ENCODE results near the gene CDON. TPM values are rescaled to one million over a fixed set of nuclear protein-coding genes. Genes with fewer than 3 reads are reported as not detected.

The CDON gene
- total RNA-seq, 2 experiments from 2014 or later, result 1.8 to 3.2 TPM

DNA sequence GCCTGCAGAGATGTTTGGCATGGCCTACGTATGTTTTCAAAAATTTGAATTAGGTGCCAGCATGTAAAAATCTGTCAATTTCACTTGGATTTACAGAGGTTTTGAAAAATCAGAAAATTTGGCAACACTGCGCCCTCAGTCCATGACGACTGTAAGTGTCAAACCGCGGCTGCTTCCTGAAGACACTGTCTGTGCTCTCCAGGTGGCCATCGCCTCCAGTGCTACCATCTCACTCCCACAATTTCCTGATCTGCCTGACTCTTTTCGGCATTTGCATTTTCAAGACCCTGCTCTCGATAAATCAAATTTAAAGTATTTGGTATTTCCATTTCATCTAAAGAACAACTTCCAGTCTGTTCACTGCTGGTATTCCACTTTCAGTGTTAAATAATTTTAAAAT is 82.2 kb downstream of the CDON start:
- Mint-ChIP-seq H3K4me3 (no peak overlapping the region), H3K9me3 (ENCODE audit: low read depth) (no peaks in the 10 kb centered on the region), H3K4me1 (no peaks in the 10 kb centered on the region), H3K27me3 (no peaks in the 10 kb centered on the region), H3K27ac (no peak overlapping the region), H3K36me3 (ENCODE audit: low read depth) (no peaks in the 10 kb centered on the region)
- ChIA-PET CTCF (no interaction called here), POLR2A (no interaction called here)
- intact Hi-C loops (cut with DNase I, micrococcal nuclease), result no loop called here
- ATAC-seq, result no peak
- DNase-seq, result no peak

DNA sequence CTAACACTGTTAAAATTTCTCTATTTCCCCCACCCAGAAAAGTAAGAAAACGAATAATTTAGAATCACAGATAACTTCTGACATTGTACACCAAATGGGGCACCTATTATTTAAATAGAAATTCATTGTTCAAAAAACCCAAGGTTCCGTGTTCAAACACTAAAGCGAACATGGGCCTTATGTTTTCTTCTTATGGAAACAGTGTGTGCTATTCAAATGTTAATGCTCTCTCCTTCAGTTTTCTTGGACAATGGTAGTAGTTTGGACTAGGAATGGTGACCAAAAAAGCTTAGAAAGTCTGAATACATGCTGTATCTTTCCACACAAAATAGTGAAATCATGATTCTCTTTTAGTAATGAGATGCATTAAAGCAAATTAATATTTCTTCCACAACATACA is 83.2 kb downstream of the CDON start:
- intact Hi-C loops (cut with DNase I, micrococcal nuclease), result no loop called here
- H3K27me3 Mint-ChIP-seq, result no peaks in the 10 kb centered on the region
- no peaks in the 10 kb centered on the region for H3K4me1 Mint-ChIP-seq
- CTCF ChIA-PET, result no interaction called here
- H3K4me3 Mint-ChIP-seq, result no peak overlapping the region
- H3K27ac Mint-ChIP-seq, result no peak overlapping the region
- POLR2A ChIA-PET, result no interaction called here
- H3K9me3 Mint-ChIP-seq (ENCODE audit: low read depth), result no peaks in the 10 kb centered on the region
- DNase-seq (no peak), ATAC-seq (no peak)
- no peaks in the 10 kb centered on the region for H3K36me3 Mint-ChIP-seq (ENCODE audit: low read depth)

DNA sequence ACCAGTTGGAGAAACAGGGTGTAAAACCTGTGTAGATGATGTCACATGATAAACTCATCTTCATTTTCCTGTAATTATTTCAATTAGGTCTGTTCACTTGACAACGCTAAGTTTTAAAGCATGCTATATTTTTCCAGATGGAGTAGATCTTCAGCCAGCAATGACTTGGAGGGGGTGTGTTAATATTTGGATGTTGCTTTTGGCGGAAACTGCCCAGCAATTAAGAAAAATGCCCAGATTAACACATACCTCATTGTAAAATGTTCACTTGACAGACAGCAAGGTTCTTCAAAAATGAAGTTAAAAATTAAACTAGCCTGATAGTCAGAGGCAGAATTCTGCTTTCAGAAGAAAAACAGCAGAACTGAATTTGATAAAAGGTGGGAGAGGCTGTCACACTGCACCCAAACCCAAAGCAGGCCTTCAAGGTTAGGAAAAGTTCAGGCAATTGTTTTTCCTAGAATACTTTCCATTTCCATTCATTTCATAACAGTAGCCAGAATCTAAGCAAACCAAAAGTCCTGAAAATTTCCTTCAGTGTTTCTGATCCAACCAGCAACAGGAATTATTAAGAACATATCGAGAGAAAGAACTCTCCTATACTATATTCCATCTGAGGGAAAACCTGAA is 83.8 kb downstream of the CDON start:
- ATAC-seq, result no peak
- intact Hi-C loops (cut with DNase I, micrococcal nuclease), result no loop called here
- POLR2A ChIA-PET, result no interaction called here
- H3K27ac Mint-ChIP-seq, result no peak overlapping the region
- no peak for DNase-seq
- H3K9me3 Mint-ChIP-seq (ENCODE audit: low read depth), result no peaks in the 10 kb centered on the region
- no peaks in the 10 kb centered on the region for H3K36me3 Mint-ChIP-seq (ENCODE audit: low read depth)
- H3K4me3 Mint-ChIP-seq, result no peak overlapping the region
- CTCF ChIA-PET, result no interaction called here
- H3K4me1 Mint-ChIP-seq, result no peaks in the 10 kb centered on the region
- no peaks in the 10 kb centered on the region for H3K27me3 Mint-ChIP-seq

DNA sequence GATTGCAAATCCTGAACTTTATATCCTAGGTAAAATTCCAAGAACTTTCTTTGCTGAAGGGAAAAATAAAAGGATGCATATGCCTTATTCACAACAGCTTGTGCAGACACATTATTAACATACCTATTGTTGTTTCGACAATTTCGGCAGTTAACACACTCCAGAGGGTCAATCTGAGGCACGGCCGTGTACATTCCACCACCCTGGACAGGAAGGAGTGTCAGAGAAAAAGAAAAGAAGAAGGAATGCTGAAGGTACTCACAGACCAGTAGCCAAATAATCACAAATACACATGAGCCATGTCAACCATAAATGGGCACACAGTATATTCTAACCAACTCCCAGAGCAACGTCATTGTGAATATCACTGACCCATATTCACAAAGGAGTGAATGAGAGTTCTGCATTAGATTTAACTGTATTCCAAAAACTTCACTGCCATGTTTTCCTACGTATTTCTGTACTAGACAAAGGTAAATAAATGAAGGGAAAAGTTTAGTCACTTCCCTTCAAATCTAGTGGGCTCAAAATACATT is 84.4 kb downstream of the CDON start:
- H3K4me3 Mint-ChIP-seq, result no peak overlapping the region
- intact Hi-C loops (cut with DNase I, micrococcal nuclease), result no loop called here
- H3K36me3 Mint-ChIP-seq (ENCODE audit: low read depth), result no peaks in the 10 kb centered on the region
- no peaks in the 10 kb centered on the region for H3K4me1 Mint-ChIP-seq
- no peak overlapping the region for H3K27ac Mint-ChIP-seq
- DNase-seq, result no peak
- no peaks in the 10 kb centered on the region for H3K9me3 Mint-ChIP-seq (ENCODE audit: low read depth)
- no peaks in the 10 kb centered on the region for H3K27me3 Mint-ChIP-seq
- ChIA-PET POLR2A (no interaction called here), CTCF (interaction anchor here (0.7 kb wide), 2 partner anchors 83 to 250 kb away, joined by 3 read pairs; no protein-coding TSS in a partner anchor)
- no peak for ATAC-seq

DNA sequence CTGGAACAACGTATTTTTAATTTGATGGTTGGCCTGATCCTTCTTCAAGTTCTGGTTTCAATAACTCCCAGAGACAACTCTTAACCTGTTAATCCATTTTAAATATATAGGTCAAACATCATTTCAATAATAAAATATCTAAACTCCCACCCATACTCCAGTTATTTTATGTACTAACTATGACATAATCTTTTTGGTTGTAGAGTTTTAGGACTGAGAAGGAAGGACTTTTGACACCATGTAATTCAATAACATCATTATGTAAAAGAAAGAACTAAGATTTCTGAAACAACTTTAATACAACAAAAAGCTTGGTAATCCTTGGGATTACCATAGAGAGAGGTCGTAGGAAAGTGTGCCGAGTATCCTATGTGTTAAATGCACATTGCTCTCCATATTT is 85.3 kb downstream of the CDON start:
- ChIA-PET POLR2A (no interaction called here), CTCF (interaction anchor here (0.7 to 0.8 kb wide), 3 partner anchors 21 to 251 kb away, joined by 3 read pairs; no protein-coding TSS in a partner anchor)
- Mint-ChIP-seq H3K27ac (no peak overlapping the region), H3K27me3 (no peaks in the 10 kb centered on the region), H3K36me3 (ENCODE audit: low read depth) (no peaks in the 10 kb centered on the region), H3K4me3 (no peak overlapping the region), H3K4me1 (no peaks in the 10 kb centered on the region), H3K9me3 (ENCODE audit: low read depth) (no peaks in the 10 kb centered on the region)
- ATAC-seq, result no peak
- no peak for DNase-seq
- intact Hi-C loops (cut with DNase I, micrococcal nuclease), result no loop called here

DNA sequence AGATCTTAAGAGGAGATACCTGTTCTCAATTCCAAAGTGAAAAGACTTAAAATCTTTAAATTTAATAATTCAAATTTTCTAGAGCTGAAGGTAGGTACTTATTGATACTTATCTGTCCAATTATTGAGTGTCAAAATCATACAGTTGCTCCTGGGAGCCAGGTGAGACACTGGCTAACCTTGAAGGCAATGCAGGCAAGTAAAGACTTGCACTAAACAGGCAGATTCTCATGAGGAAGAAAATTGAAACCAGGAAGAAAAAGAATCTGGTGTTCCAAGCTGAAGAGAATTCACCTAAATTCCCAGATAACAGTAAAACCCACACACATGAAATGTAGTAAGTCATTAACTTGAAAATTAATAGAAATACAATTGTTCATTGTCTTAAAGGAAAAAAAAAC is 86.5 kb downstream of the CDON start:
- POLR2A ChIA-PET, result no interaction called here
- H3K4me3 Mint-ChIP-seq, result no peak overlapping the region
- H3K4me1 Mint-ChIP-seq, result no peaks in the 10 kb centered on the region
- intact Hi-C loops (cut with DNase I, micrococcal nuclease), result no loop called here
- H3K27ac Mint-ChIP-seq, result no peak overlapping the region
- H3K9me3 Mint-ChIP-seq (ENCODE audit: low read depth), result no peaks in the 10 kb centered on the region
- no peak for ATAC-seq
- no peaks in the 10 kb centered on the region for H3K27me3 Mint-ChIP-seq
- H3K36me3 Mint-ChIP-seq (ENCODE audit: low read depth), result no peaks in the 10 kb centered on the region
- DNase-seq, result no peak
- CTCF ChIA-PET, result interaction anchor here (0.9 kb wide), 1 partner anchor 27 kb away, joined by 3 read pairs; no protein-coding TSS in a partner anchor

DNA sequence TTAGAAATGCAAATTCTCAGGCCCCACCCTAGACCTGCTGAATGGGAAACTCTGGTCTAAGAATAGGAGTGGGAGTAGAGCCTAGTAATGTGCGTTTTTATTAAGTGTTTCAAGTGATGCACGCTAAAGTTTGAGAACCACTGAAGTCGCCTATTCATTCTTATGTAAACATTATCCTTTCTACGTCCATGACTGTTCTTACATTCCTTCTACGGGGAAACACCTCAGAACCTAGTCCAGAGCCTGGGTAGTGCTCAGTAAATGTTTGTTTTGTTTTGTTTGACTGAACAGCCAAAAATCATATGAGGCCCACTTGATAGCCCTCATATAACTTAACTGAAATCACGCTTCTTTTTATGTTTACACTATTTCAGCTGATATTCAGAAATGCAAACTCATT is 87.0 kb downstream of the CDON start:
- intact Hi-C loops (cut with DNase I, micrococcal nuclease), result no loop called here
- Mint-ChIP-seq H3K27ac (no peak overlapping the region), H3K4me1 (no peaks in the 10 kb centered on the region), H3K9me3 (ENCODE audit: low read depth) (no peaks in the 10 kb centered on the region), H3K36me3 (ENCODE audit: low read depth) (no peaks in the 10 kb centered on the region), H3K4me3 (no peak overlapping the region), H3K27me3 (no peaks in the 10 kb centered on the region)
- DNase-seq (no peak), ATAC-seq (no peak)
- POLR2A ChIA-PET, result no interaction called here
- CTCF ChIA-PET, result interaction anchor here (0.9 kb wide), 1 partner anchor 27 kb away, joined by 3 read pairs; no protein-coding TSS in a partner anchor

DNA sequence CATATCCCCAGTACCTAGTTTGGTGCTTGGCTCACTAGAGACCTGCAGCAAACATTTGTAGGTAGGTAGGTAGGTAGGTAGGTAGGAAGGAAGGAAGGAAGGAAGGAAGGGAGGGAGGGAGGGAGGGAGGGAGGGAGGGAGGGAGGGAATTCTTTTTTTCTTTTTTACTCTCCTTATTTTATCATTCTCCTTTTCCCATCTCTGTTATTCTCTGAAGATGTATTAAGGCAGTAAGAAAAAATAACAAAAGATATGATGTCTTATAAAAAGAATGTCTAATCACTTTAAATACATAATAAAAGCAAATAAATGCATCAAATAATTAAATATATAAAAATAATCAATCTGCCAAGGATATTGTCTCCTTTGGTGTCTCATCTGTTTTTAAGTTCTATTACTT is 88.4 kb downstream of the CDON start:
- intact Hi-C loops (cut with DNase I, micrococcal nuclease), result no loop called here
- POLR2A ChIA-PET, result no interaction called here
- H3K36me3 Mint-ChIP-seq (ENCODE audit: low read depth), result no peaks in the 10 kb centered on the region
- H3K27me3 Mint-ChIP-seq, result no peaks in the 10 kb centered on the region
- H3K4me1 Mint-ChIP-seq, result no peaks in the 10 kb centered on the region
- no peaks in the 10 kb centered on the region for H3K9me3 Mint-ChIP-seq (ENCODE audit: low read depth)
- DNase-seq (no peak), ATAC-seq (no peak)
- no peak overlapping the region for H3K4me3 Mint-ChIP-seq
- CTCF ChIA-PET, result no interaction called here
- H3K27ac Mint-ChIP-seq, result no peak overlapping the region

DNA sequence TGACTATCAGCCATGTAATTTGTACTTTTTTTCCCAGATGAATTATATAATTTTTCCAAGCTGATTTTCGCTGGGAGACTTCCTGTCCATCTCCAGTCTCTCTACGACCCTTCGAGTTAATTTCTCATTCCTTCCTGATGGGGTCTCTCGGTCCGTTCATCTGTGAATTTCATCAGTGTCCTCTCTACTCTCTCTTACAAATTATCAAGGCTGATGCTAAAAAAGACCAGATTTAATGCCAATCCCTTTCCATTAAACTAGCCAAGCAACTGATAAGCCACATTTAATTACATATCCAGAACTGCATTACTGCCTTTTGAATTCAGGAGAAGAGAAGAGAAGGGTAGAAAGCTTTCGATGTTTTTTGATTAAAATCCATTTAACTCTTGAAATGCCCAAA is 91.0 kb downstream of the CDON start:
- Mint-ChIP-seq H3K4me1 (no peaks in the 10 kb centered on the region), H3K36me3 (ENCODE audit: low read depth) (no peaks in the 10 kb centered on the region), H3K27me3 (no peaks in the 10 kb centered on the region), H3K4me3 (no peak overlapping the region), H3K9me3 (ENCODE audit: low read depth) (no peaks in the 10 kb centered on the region), H3K27ac (no peak overlapping the region)
- DNase-seq (no peak), ATAC-seq (no peak)
- intact Hi-C loops (cut with DNase I, micrococcal nuclease), result no loop called here
- ChIA-PET POLR2A (no interaction called here), CTCF (no interaction called here)

DNA sequence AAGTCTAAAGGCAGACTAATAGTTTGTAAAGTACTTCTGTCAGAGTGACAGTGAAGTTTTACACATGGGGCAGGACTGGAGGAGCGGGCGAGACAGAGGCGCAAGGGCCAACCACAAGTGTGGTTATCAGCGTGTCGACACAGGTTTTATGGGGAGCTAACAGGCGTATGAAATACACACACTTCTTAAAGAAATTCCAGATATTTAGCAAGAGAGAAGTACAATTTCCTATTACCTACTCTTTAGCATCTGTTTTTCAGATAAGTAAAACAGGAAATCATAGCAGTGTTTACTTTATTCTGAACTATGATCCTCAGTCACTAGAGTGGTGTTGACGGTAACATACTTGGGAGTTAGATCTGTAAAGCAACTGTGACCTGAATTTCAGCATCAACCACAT is 94.3 kb downstream of the CDON start:
- CTCF ChIA-PET, result no interaction called here
- peaks cover 2% of the 10 kb centered on the region for H3K36me3 Mint-ChIP-seq (ENCODE audit: low read depth)
- DNase-seq (no peak), ATAC-seq (no peak)
- POLR2A ChIA-PET, result no interaction called here
- intact Hi-C loops (cut with DNase I, micrococcal nuclease), result no loop called here
- no peaks in the 10 kb centered on the region for H3K4me1 Mint-ChIP-seq
- H3K27me3 Mint-ChIP-seq, result no peaks in the 10 kb centered on the region
- H3K9me3 Mint-ChIP-seq (ENCODE audit: low read depth), result no peaks in the 10 kb centered on the region
- no peak overlapping the region for H3K27ac Mint-ChIP-seq
- H3K4me3 Mint-ChIP-seq, result no peak overlapping the region

DNA sequence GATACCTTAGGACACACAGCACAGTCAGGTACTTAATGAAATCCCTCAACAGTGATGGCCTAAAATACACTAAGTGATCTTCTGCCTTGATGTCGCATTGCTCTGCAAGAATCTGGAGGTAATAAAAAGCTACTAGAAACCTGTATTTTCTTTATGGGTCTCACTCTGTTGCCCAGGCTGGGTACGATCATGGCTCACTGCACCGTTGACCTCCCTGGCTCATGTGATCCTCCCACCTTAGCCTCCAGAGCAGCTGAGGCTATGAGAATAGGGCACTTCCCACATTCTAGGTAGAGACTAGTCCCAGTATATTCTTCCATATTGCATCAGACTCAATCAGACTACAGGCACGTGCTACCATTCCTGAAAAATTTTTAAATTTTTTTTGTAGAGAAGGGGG is 95.2 kb downstream of the CDON start:
- H3K27me3 Mint-ChIP-seq, result no peaks in the 10 kb centered on the region
- H3K9me3 Mint-ChIP-seq (ENCODE audit: low read depth), result peaks cover 5% of the 10 kb centered on the region
- no peak overlapping the region for H3K27ac Mint-ChIP-seq
- DNase-seq (no peak), ATAC-seq (no peak)
- CTCF ChIA-PET, result no interaction called here
- peaks cover 3% of the 10 kb centered on the region for H3K36me3 Mint-ChIP-seq (ENCODE audit: low read depth)
- no peak overlapping the region for H3K4me3 Mint-ChIP-seq
- POLR2A ChIA-PET, result no interaction called here
- H3K4me1 Mint-ChIP-seq, result no peaks in the 10 kb centered on the region
- intact Hi-C loops (cut with DNase I, micrococcal nuclease), result no loop called here

DNA sequence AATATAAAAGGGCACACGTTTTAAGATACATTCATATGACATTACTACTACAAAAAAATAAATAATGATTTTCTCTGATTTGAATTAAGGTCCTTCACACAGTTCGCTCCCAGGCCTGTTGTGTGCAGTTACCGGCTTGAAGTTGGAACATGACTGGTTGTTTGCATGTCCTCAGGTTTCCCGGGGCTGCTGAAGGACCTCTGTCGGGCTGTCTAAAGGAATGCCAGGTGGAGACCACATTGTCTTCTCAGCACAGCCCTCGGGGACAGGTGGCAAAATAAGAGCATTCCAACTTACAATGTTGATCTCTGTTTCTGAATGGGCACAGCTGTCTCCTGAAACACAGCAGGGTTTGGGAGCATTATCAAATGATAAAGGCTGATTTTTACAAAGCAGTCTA is 101.9 kb downstream of the CDON start:
- no peak for DNase-seq
- peaks cover 8% of the 10 kb centered on the region for H3K4me1 Mint-ChIP-seq
- H3K27me3 Mint-ChIP-seq, result no peaks in the 10 kb centered on the region
- no peak overlapping the region for H3K27ac Mint-ChIP-seq
- H3K36me3 Mint-ChIP-seq (ENCODE audit: low read depth), result peaks cover 4% of the 10 kb centered on the region
- no peak overlapping the region for H3K4me3 Mint-ChIP-seq
- ChIA-PET CTCF (no interaction called here), POLR2A (no interaction called here)
- intact Hi-C loops (cut with DNase I, micrococcal nuclease), result no loop called here
- H3K9me3 Mint-ChIP-seq (ENCODE audit: low read depth), result peaks cover 8% of the 10 kb centered on the region
- ATAC-seq, result no peak

DNA sequence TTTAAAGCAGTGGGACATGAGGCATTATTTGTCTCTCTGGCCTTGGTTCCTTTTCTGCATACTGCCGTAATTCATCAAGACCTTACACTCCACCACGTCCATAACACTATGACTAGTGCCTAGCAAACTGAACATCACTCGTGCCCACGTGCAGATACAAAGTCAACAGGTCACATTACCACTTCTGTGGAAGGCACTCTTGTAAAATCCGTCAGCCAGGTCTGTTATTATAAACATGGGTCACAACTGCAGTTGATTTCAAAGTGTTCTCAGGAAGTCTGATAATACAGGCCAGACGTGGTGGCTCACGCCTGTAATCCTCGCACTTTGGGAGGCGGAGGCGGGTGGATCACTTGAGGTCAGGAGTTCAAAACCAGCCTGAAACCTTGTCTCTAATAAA is 102.7 kb downstream of the CDON start:
- ATAC-seq, result no peak
- ChIA-PET POLR2A (no interaction called here), CTCF (no interaction called here)
- no peak overlapping the region for H3K4me3 Mint-ChIP-seq
- intact Hi-C loops (cut with DNase I, micrococcal nuclease), result no loop called here
- no peak overlapping the region for H3K27ac Mint-ChIP-seq
- H3K36me3 Mint-ChIP-seq (ENCODE audit: low read depth), result peaks cover 1% of the 10 kb centered on the region
- H3K4me1 Mint-ChIP-seq, result peaks cover 8% of the 10 kb centered on the region
- no peak for DNase-seq
- H3K9me3 Mint-ChIP-seq (ENCODE audit: low read depth), result peaks cover 8% of the 10 kb centered on the region
- H3K27me3 Mint-ChIP-seq, result no peaks in the 10 kb centered on the region
